Transverse colon (tissue), 4 donors: Measurements from ENCODE around the gene GPC6. TPM values are rescaled to one million over a fixed set of nuclear protein-coding genes. Genes with fewer than 3 reads are reported as not detected.

ENCODE experiments used
- DNase-seq: peaks from one replicate; pipeline ENCODE4 v3.0.0-alpha.2; 2019
- H3K27ac ChIP-seq, 4 donors: fragments of 200-600 bp; sonication (generic); 2 replicates each; pipeline ENCODE4 v1.5.1; 2016 to 2018; ENCODE audit warnings: inconsistent platforms in 4 of 4
- H3K27me3 ChIP-seq: fragments of 200-600 bp; sonication (generic); 2 replicates; pipeline ENCODE4 v1.5.1; 2017; ENCODE audit warnings: inconsistent platforms
- H3K36me3 ChIP-seq, 4 donors: fragments of 200-600 bp; sonication (generic); 2 replicates each; pipeline ENCODE4 v1.5.1; 2017 to 2019; ENCODE audit warnings: inconsistent platforms in 4 of 4
- H3K4me1 ChIP-seq, 4 donors: fragments of 200-600 bp; sonication (generic); 2 replicates each; pipeline ENCODE4 v1.5.1; 2017 to 2020; ENCODE audit warnings: inconsistent platforms in 4 of 4
- H3K4me3 ChIP-seq, 4 donors: fragments of 200-600 bp; sonication (generic); 1 replicate in 1 of 4; 2 replicates in 3 of 4; pipeline versions ENCODE4 v1.5.1 to v1.6.1; 2017 to 2019; ENCODE audit warnings: inconsistent platforms in 4 of 4
- H3K9me3 ChIP-seq, 2 donors: fragments of 200-600 bp; sonication (generic); 2 replicates each; pipeline ENCODE4 v1.5.1; 2017 to 2019; ENCODE audit warnings: inconsistent platforms in 2 of 2
- CTCF ChIP-seq, 5 experiments: fragments of 200-600 bp in 3 of 5; fragments of 450-650 bp in 2 of 5; sonication (generic) in 3 of 5; IDR thresholded peaks; 1 replicate in 2 of 5; 2 replicates in 3 of 5; pipeline ENCODE4 v1.5.1; 2016 to 2017; ENCODE audit warnings: antibody characterized with exemption in 5 of 5, inconsistent platforms in 3 of 5, mild to moderate bottlenecking in 2 of 5, moderate library complexity in 1 of 5
- EP300 ChIP-seq: sonication (generic); formaldehyde crosslinking; IDR thresholded peaks from one replicate; pipeline ENCODE4 v1.6.1; 2017; ENCODE audit warnings: antibody characterized with exemption, low read depth
- POLR2A ChIP-seq: fragments of 450-650 bp; IDR thresholded peaks from one replicate; pipeline ENCODE4 v1.6.1; 2016; ENCODE audit warnings: antibody characterized with exemption, mild to moderate bottlenecking, moderate library complexity
- POLR2AphosphoS5 ChIP-seq, 3 donors: sonication (generic); formaldehyde crosslinking; IDR thresholded peaks; one replicate each; pipeline ENCODE4 v1.6.1; 2016; ENCODE audit warnings: antibody characterized with exemption in 3 of 3
- WGBS, 2 donors: methylation state at CpG; one replicate each; pipeline ENCODE4 v1.1.5; 2018; ENCODE audit warnings: low coverage in 1 of 2; 5-methylcytosine and 5-hydroxymethylcytosine counted together
- in situ Hi-C, 4 donors: fragments of 200-750 bp; cut with MboI; loops; one replicate each; pipeline versions ENCODE4 v1.15.0 to v1.15.1; 2017; ENCODE audit warnings: low sequenced_read_pairs in 3 of 4, low pct_ligation_motif_present in 1 of 4, low pct_unique_long_range_greater_than_20kb in 1 of 4
- intact Hi-C: fragments of 100-400 bp; cut with DNase I; formaldehyde crosslinking; loops from one replicate; pipeline ENCODE4 v1.15.1; 2023; ENCODE audit warnings: low total_unique reads
- total RNA-seq, 4 donors: library from RNA; depleted of rRNA; stranded (reverse); fragments of >200 nt; gene quantifications; one replicate each; pipeline ENCODE4 v1.1.0, GENCODE V29; 2016

GPC6 gene
- total RNA-seq, 4 donors from 2014 or later, result 0.75 to 5.7 (median 4.0) TPM

GRCh38 chr13:94212196-94212595 is 985.6 kb downstream of the GPC6 start:
- intact Hi-C loops, result no loop called here
- TF ChIP-seq POLR2A (no peak), EP300 (no peak), POLR2AphosphoS5 (IDR thresholded peaks at IDR 0.05) (no peak), CTCF (IDR thresholded peaks at IDR 0.05) (no peak)
- Histone ChIP-seq H3K36me3 (no peaks in the 10 kb centered on the region), H3K9me3 (no peaks in the 10 kb centered on the region), H3K27ac (no peak overlapping the region), H3K27me3 (no peaks in the 10 kb centered on the region), H3K4me3 (no peak overlapping the region), H3K4me1 (no peaks in the 10 kb centered on the region)
- in situ Hi-C loops, result no loop called here
- DNase-seq, result no peak

GRCh38 chr13:94214121-94214520 is 987.5 kb downstream of the GPC6 start:
- TF ChIP-seq POLR2A (no peak), POLR2AphosphoS5 (IDR thresholded peaks at IDR 0.05) (no peak), EP300 (no peak), CTCF (IDR thresholded peaks at IDR 0.05) (no peak)
- Histone ChIP-seq H3K27ac (no peak overlapping the region), H3K4me3 (no peak overlapping the region), H3K9me3 (no peaks in the 10 kb centered on the region), H3K36me3 (no peaks in the 10 kb centered on the region), H3K27me3 (no peaks in the 10 kb centered on the region), H3K4me1 (no peaks in the 10 kb centered on the region)
- no peak for DNase-seq
- intact Hi-C loops, result no loop called here
- in situ Hi-C loops, result no loop called here
- WGBS, 2 donors, result 73 to 83% methylated on average over 1 of the region's 1 CpG

GRCh38 chr13:94214975-94215374 is 988.4 kb downstream of the GPC6 start:
- H3K4me3 ChIP-seq, result no peak overlapping the region
- intact Hi-C loops, result no loop called here
- TF ChIP-seq EP300 (no peak), POLR2A (no peak), POLR2AphosphoS5 (IDR thresholded peaks at IDR 0.05) (no peak), CTCF (IDR thresholded peaks at IDR 0.05) (no peak)
- in situ Hi-C loops, result no loop called here
- no peak overlapping the region for H3K27ac ChIP-seq
- 90 to 93% methylated on average over 3 of the region's 3 CpGs for WGBS, 2 donors
- no peaks in the 10 kb centered on the region for H3K36me3 ChIP-seq
- H3K9me3 ChIP-seq, result no peaks in the 10 kb centered on the region
- no peaks in the 10 kb centered on the region for H3K27me3 ChIP-seq
- DNase-seq, result no peak
- no peaks in the 10 kb centered on the region for H3K4me1 ChIP-seq

GRCh38 chr13:94216476-94216875 is 989.9 kb downstream of the GPC6 start:
- TF ChIP-seq EP300, result no peak
- no peaks in the 10 kb centered on the region for H3K27me3 ChIP-seq
- H3K4me3 ChIP-seq, result no peak overlapping the region
- no peaks in the 10 kb centered on the region for H3K4me1 ChIP-seq
- DNase-seq, result no peak
- intact Hi-C loops, result no loop called here
- 17 to 61% methylated on average over 1 of the region's 1 CpG for WGBS, 2 donors
- in situ Hi-C loops, result no loop called here
- no peaks in the 10 kb centered on the region for H3K36me3 ChIP-seq
- no peaks in the 10 kb centered on the region for H3K9me3 ChIP-seq
- no peak overlapping the region for H3K27ac ChIP-seq

- Histone ChIP-seq H3K27me3 (no peaks in the 10 kb centered on the region), H3K36me3 (no peaks in the 10 kb centered on the region), H3K27ac (no peak overlapping the region), H3K4me1 (no peaks in the 10 kb centered on the region), H3K9me3 (no peaks in the 10 kb centered on the region), H3K4me3 (no peak overlapping the region)
- 89 to 100% methylated on average over 1 to 3 of the region's 3 CpGs for WGBS, 2 donors
- DNase-seq, result no peak
- no peak for TF ChIP-seq POLR2AphosphoS5 (IDR thresholded peaks at IDR 0.05)
- no peak for TF ChIP-seq POLR2A
- no peak for TF ChIP-seq CTCF (IDR thresholded peaks at IDR 0.05)
- TF ChIP-seq EP300, result no peak
- in situ Hi-C loops (no loop called here), intact Hi-C loops (no loop called here)
Observed at GRCh38 chr13:94217370-94217769, 990.8 kb downstream of the GPC6 start.
